Type B pancreatic cell (in vitro differentiated cells): ENCODE measurements around the gene LGR6. TPM values are rescaled to one million over a fixed set of nuclear protein-coding genes. Genes with fewer than 3 reads are reported as not detected.
A peak's percentile ranks its signal among the peaks of the same experiment; 100 is the strongest.

Source experiments
- DNase-seq: peaks from one replicate; pipeline ENCODE4 v3.0.0; 2021; ENCODE audit warnings: mixed read lengths; ENCODE audit not compliant: unreplicated experiment; ENCODE audit errors: extremely low spot score
- H3K27ac Mint-ChIP-seq: 2 replicates; pipeline ENCODE4 v1.8.0; 2021; ENCODE audit warnings: mild to moderate bottlenecking, mixed read lengths
- H3K27me3 Mint-ChIP-seq: 2 replicates; pipeline ENCODE4 v1.8.0; 2021; ENCODE audit warnings: mixed read lengths
- H3K36me3 Mint-ChIP-seq: 2 replicates; pipeline ENCODE4 v1.8.0; 2021; ENCODE audit warnings: mixed read lengths
- H3K4me1 Mint-ChIP-seq: one replicate; pipeline ENCODE4 v1.8.0; 2021; ENCODE audit warnings: mixed read lengths; ENCODE audit not compliant: unreplicated experiment
- H3K4me3 Mint-ChIP-seq: 2 replicates; pipeline ENCODE4 v1.8.0; 2021; ENCODE audit warnings: mild to moderate bottlenecking, mixed read lengths
- H3K9me3 Mint-ChIP-seq: 2 replicates; pipeline ENCODE4 v1.8.0; 2021; ENCODE audit warnings: mixed read lengths
- CTCF ChIP-seq: fragments of 200-600 bp; sonication (generic); conservative IDR thresholded peaks from 2 replicates; pipeline ENCODE4 v1.5.0; 2021; ENCODE audit warnings: antibody characterized with exemption, mild to moderate bottlenecking
- total RNA-seq: library from RNA; stranded (reverse); gene quantifications from 2 replicates; pipeline ENCODE4 v1.2.1, GENCODE V29; 2021; ENCODE audit warnings: low replicate concordance

Gene LGR6
- total RNA-seq, 1 donor from 2014 or later: 2.8 TPM

GRCh38 chr1:202168861-202169260, 24.7 kb upstream of the LGR6 start:
- Mint-ChIP-seq H3K36me3 (no peaks in the 10 kb centered on the region), H3K4me3 (no peak overlapping the region), H3K9me3 (no peaks in the 10 kb centered on the region), H3K4me1 (peaks cover 10% of the 10 kb centered on the region), H3K27me3 (no peaks in the 10 kb centered on the region), H3K27ac (no peak overlapping the region)
- no peak for DNase-seq
- no peak for TF ChIP-seq CTCF

GRCh38 chr1:202170726-202171125, 22.9 kb upstream of the LGR6 start:
- H3K36me3 Mint-ChIP-seq: no peaks in the 10 kb centered on the region
- H3K27me3 Mint-ChIP-seq: no peaks in the 10 kb centered on the region
- H3K4me1 Mint-ChIP-seq: peaks cover 10% of the 10 kb centered on the region

GRCh38 chr1:202171292-202172014, 22.1 kb upstream of the LGR6 start:
- Mint-ChIP-seq H3K36me3 (no peaks in the 10 kb centered on the region), H3K27ac (no peak overlapping the region), H3K9me3 (no peaks in the 10 kb centered on the region), H3K4me3 (no peak overlapping the region), H3K4me1 (peaks cover 10% of the 10 kb centered on the region), H3K27me3 (no peaks in the 10 kb centered on the region)
- TF ChIP-seq CTCF: no peak
- DNase-seq: no peak

More at GRCh38 chr1:202170726-202171125, 22.9 kb upstream of the LGR6 start:
- H3K4me3 Mint-ChIP-seq: no peak overlapping the region
- no peak for TF ChIP-seq CTCF
- H3K27ac Mint-ChIP-seq: no peak overlapping the region
- no peak for DNase-seq
- no peaks in the 10 kb centered on the region for H3K9me3 Mint-ChIP-seq

- Mint-ChIP-seq H3K9me3 (no peaks in the 10 kb centered on the region), H3K27ac (no peak overlapping the region), H3K4me3 (no peak overlapping the region), H3K27me3 (no peaks in the 10 kb centered on the region), H3K36me3 (no peaks in the 10 kb centered on the region), H3K4me1 (peaks cover 6% of the 10 kb centered on the region)
- TF ChIP-seq CTCF: peak; percentile 20
- DNase-seq: no peak
Measured at GRCh38 chr1:202172015-202172355, 21.6 kb upstream of the LGR6 start.

GRCh38 chr1:202173993-202174392, 19.6 kb upstream of the LGR6 start:
- DNase-seq: no peak
- Mint-ChIP-seq H3K9me3 (no peaks in the 10 kb centered on the region), H3K4me3 (no peak overlapping the region), H3K4me1 (no peaks in the 10 kb centered on the region), H3K27ac (no peak overlapping the region), H3K36me3 (no peaks in the 10 kb centered on the region), H3K27me3 (peaks cover under 1% of the 10 kb centered on the region)
- TF ChIP-seq CTCF: no peak
